ENCODE measurements around the gene RER1. TPM values are rescaled to one million over a fixed set of nuclear protein-coding genes. Genes with fewer than 3 reads are reported as not detected.

Gene RER1
- total RNA-seq, 1 donor from 2014 or later = 99.3 TPM

- no peak for TF ChIP-seq CTCF (IDR thresholded peaks at IDR 0.05; ENCODE audit: unreplicated experiment)
- Mint-ChIP-seq H3K4me3 (ENCODE audit: low read depth) (no peak overlapping the region), H3K27ac (peak overlapping the region; percentile 45), H3K27me3 (no peaks in the 10 kb centered on the region), H3K9me3 (ENCODE audit: low read depth) (no peaks in the 10 kb centered on the region), H3K4me1 (ENCODE audit: low read depth) (peaks cover 4% of the 10 kb centered on the region), H3K36me3 (ENCODE audit: insufficient read depth) (no peaks in the 10 kb centered on the region)
- no peak for DNase-seq (ENCODE audit: low spot score, unreplicated experiment)
Measured at GRCh38 chr1:2386636-2387611, 4.7 kb upstream of the RER1 start.

- no peak overlapping the region for H3K27ac Mint-ChIP-seq
- H3K4me3 Mint-ChIP-seq (ENCODE audit: low read depth) = peak overlapping the region; percentile 21
- H3K9me3 Mint-ChIP-seq (ENCODE audit: low read depth) = no peaks in the 10 kb centered on the region
- DNase-seq (ENCODE audit: low spot score, unreplicated experiment) = no peak
- H3K4me1 Mint-ChIP-seq (ENCODE audit: low read depth) = peaks cover 15% of the 10 kb centered on the region
- no peak for TF ChIP-seq CTCF (IDR thresholded peaks at IDR 0.05; ENCODE audit: unreplicated experiment)
- no peaks in the 10 kb centered on the region for H3K27me3 Mint-ChIP-seq
- peaks cover 4% of the 10 kb centered on the region for H3K36me3 Mint-ChIP-seq (ENCODE audit: insufficient read depth)
Measured at GRCh38 chr1:2388004-2388913, 3.4 kb upstream of the RER1 start.

GRCh38 chr1:2389644-2390043 is 2.0 kb upstream of the RER1 start:
- H3K4me3 Mint-ChIP-seq (ENCODE audit: low read depth) = peak overlapping the region; percentile 79
- no peak for TF ChIP-seq CTCF (IDR thresholded peaks at IDR 0.05; ENCODE audit: unreplicated experiment)
- DNase-seq (ENCODE audit: low spot score, unreplicated experiment) = no peak
- no peaks in the 10 kb centered on the region for H3K9me3 Mint-ChIP-seq (ENCODE audit: low read depth)
- H3K27ac Mint-ChIP-seq = peak overlapping the region; percentile 71
- H3K27me3 Mint-ChIP-seq = no peaks in the 10 kb centered on the region
- H3K4me1 Mint-ChIP-seq (ENCODE audit: low read depth) = peaks cover 15% of the 10 kb centered on the region
- H3K36me3 Mint-ChIP-seq (ENCODE audit: insufficient read depth) = peaks cover 4% of the 10 kb centered on the region

- H3K9me3 Mint-ChIP-seq (ENCODE audit: low read depth) = no peaks in the 10 kb centered on the region
- peak overlapping the region; percentile 88 for H3K27ac Mint-ChIP-seq
- peak overlapping the region; percentile 79 for H3K4me3 Mint-ChIP-seq (ENCODE audit: low read depth)
- no peak for TF ChIP-seq CTCF (IDR thresholded peaks at IDR 0.05; ENCODE audit: unreplicated experiment)
- peaks cover 15% of the 10 kb centered on the region for H3K4me1 Mint-ChIP-seq (ENCODE audit: low read depth)
- H3K36me3 Mint-ChIP-seq (ENCODE audit: insufficient read depth) = peaks cover 4% of the 10 kb centered on the region
- DNase-seq (ENCODE audit: low spot score, unreplicated experiment) = no peak
- no peaks in the 10 kb centered on the region for H3K27me3 Mint-ChIP-seq
Measured at GRCh38 chr1:2391931-2392509, 379 bp downstream of the RER1 start.

GRCh38 chr1:2392686-2393085 is 1.0 kb downstream of the RER1 start:
- peaks cover 15% of the 10 kb centered on the region for H3K4me1 Mint-ChIP-seq (ENCODE audit: low read depth)
- no peak for TF ChIP-seq CTCF (IDR thresholded peaks at IDR 0.05; ENCODE audit: unreplicated experiment)
- peak overlapping the region; percentile 88 for H3K27ac Mint-ChIP-seq
- no peaks in the 10 kb centered on the region for H3K27me3 Mint-ChIP-seq
- peak overlapping the region; percentile 79 for H3K4me3 Mint-ChIP-seq (ENCODE audit: low read depth)
- peaks cover 6% of the 10 kb centered on the region for H3K36me3 Mint-ChIP-seq (ENCODE audit: insufficient read depth)
- no peaks in the 10 kb centered on the region for H3K9me3 Mint-ChIP-seq (ENCODE audit: low read depth)
- DNase-seq (ENCODE audit: low spot score, unreplicated experiment) = no peak
